Liver (tissue), 3 donors: Measurements from ENCODE around the gene LIN9.

Experiments used
- CTCF ChIP-seq: fragments of 150-350 bp; IDR thresholded peaks from 2 replicates; pipeline ENCODE4 v1.5.1; 2017; ENCODE audit warnings: improper control_type of control experiment, low read depth, low read length; ENCODE audit not compliant: missing input control
- EGR1 ChIP-seq, 2 donors: IDR thresholded peaks; 2 replicates each; pipeline ENCODE4 v1.6.1; 2016 to 2018; ENCODE audit warnings: antibody characterized with exemption in 2 of 2, low read depth in 2 of 2
- FOXA2 ChIP-seq: IDR thresholded peaks from 2 replicates; pipeline ENCODE4 v1.6.1; 2016; ENCODE audit warnings: antibody characterized with exemption
- GABPA ChIP-seq, 2 donors: IDR thresholded peaks in 1 of 2; conservative IDR thresholded peaks in 1 of 2; 2 replicates each; pipeline ENCODE4 v1.6.1; 2016; ENCODE audit warnings: antibody characterized with exemption in 2 of 2, mild to moderate bottlenecking in 1 of 2, moderate library complexity in 1 of 2
- HNF4A ChIP-seq, 2 donors: conservative IDR thresholded peaks; 2 replicates each; pipeline ENCODE4 v1.6.1; 2016; ENCODE audit warnings: antibody characterized with exemption in 2 of 2, mild to moderate bottlenecking in 2 of 2
- JUND ChIP-seq, 2 donors: IDR thresholded peaks; 2 replicates each; pipeline ENCODE4 v1.6.1; 2016; ENCODE audit warnings: antibody characterized with exemption in 2 of 2
- RAD21 ChIP-seq, 2 donors: IDR thresholded peaks; 2 replicates each; pipeline ENCODE4 v1.6.1; 2016; ENCODE audit warnings: antibody characterized with exemption in 2 of 2, mild to moderate bottlenecking in 2 of 2
- SP1 ChIP-seq: IDR thresholded peaks from 2 replicates; pipeline ENCODE4 v1.6.1; 2018; ENCODE audit warnings: antibody characterized with exemption, mild to moderate bottlenecking
- TAF1 ChIP-seq: conservative IDR thresholded peaks from 2 replicates; pipeline ENCODE4 v1.6.1; 2016; ENCODE audit warnings: antibody characterized with exemption, mild to moderate bottlenecking
- YY1 ChIP-seq: IDR thresholded peaks from 2 replicates; pipeline ENCODE4 v1.6.1; 2016; ENCODE audit warnings: antibody characterized with exemption, mild to moderate bottlenecking
- TF ChIP-seq, protein P1 (sequence below): IDR thresholded peaks from 2 replicates; pipeline ENCODE4 v1.6.1; 2016; ENCODE audit warnings: antibody characterized with exemption
- TF ChIP-seq, protein P2 (sequence below): IDR thresholded peaks from 2 replicates; pipeline ENCODE4 v1.6.1; 2016; ENCODE audit warnings: antibody characterized with exemption
- TF ChIP-seq, protein P3 (sequence below): IDR thresholded peaks from 2 replicates; pipeline ENCODE4 v1.6.1; 2016; ENCODE audit warnings: antibody characterized with exemption, mild to moderate bottlenecking
- donor health status: healthy.
- donor health status: healthy.

DNA sequence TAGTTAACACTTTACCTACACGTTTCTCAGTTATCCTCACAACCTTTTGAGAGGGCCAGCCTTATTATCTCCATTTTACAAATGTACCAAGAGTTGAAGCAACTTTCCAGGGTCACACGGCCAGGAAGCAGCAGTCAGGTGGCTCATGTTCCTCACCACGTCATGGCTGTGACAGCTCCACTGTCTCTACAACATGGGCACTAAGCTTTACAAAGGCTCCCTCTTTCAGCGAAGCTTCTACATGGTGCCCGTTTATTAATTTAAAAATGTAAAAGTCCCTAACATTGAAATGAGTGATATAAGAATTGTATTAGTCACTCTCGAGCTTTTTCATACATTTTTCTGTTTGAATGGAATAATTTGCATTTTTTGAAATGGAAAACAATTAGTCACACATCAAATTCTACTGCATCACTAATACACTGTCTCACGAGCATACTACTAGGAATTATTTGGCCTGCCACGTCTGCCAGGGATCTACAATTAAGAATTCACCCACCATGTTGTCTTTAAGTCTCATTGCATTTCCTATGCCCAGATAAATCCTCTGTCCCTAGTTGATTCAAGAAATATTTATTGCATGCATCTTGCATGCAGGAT, 28.4 kb upstream of the LIN9 start:
- TF ChIP-seq CTCF: no peak
- no peak for TF ChIP-seq SP1
- no peak for TF ChIP-seq GABPA (IDR thresholded peaks at IDR 0.05 in 1 of 2, conservative IDR thresholded peaks at IDR 0.05 in 1 of 2)
- no peak for TF ChIP-seq RAD21 (IDR thresholded peaks at IDR 0.05)
- no peak for TF ChIP-seq JUND (IDR thresholded peaks at IDR 0.05)
- TF ChIP-seq, protein P1, sequence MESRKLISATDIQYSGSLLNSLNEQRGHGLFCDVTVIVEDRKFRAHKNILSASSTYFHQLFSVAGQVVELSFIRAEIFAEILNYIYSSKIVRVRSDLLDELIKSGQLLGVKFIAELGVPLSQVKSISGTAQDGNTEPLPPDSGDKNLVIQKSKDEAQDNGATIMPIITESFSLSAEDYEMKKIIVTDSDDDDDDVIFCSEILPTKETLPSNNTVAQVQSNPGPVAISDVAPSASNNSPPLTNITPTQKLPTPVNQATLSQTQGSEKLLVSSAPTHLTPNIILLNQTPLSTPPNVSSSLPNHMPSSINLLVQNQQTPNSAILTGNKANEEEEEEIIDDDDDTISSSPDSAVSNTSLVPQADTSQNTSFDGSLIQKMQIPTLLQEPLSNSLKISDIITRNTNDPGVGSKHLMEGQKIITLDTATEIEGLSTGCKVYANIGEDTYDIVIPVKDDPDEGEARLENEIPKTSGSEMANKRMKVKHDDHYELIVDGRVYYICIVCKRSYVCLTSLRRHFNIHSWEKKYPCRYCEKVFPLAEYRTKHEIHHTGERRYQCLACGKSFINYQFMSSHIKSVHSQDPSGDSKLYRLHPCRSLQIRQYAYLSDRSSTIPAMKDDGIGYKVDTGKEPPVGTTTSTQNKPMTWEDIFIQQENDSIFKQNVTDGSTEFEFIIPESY: no peak
- no peak for TF ChIP-seq HNF4A (conservative IDR thresholded peaks at IDR 0.05)
- TF ChIP-seq, protein P2, sequence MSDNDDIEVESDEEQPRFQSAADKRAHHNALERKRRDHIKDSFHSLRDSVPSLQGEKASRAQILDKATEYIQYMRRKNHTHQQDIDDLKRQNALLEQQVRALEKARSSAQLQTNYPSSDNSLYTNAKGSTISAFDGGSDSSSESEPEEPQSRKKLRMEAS: no peak
- no peak for TF ChIP-seq TAF1
- TF ChIP-seq, protein P3, sequence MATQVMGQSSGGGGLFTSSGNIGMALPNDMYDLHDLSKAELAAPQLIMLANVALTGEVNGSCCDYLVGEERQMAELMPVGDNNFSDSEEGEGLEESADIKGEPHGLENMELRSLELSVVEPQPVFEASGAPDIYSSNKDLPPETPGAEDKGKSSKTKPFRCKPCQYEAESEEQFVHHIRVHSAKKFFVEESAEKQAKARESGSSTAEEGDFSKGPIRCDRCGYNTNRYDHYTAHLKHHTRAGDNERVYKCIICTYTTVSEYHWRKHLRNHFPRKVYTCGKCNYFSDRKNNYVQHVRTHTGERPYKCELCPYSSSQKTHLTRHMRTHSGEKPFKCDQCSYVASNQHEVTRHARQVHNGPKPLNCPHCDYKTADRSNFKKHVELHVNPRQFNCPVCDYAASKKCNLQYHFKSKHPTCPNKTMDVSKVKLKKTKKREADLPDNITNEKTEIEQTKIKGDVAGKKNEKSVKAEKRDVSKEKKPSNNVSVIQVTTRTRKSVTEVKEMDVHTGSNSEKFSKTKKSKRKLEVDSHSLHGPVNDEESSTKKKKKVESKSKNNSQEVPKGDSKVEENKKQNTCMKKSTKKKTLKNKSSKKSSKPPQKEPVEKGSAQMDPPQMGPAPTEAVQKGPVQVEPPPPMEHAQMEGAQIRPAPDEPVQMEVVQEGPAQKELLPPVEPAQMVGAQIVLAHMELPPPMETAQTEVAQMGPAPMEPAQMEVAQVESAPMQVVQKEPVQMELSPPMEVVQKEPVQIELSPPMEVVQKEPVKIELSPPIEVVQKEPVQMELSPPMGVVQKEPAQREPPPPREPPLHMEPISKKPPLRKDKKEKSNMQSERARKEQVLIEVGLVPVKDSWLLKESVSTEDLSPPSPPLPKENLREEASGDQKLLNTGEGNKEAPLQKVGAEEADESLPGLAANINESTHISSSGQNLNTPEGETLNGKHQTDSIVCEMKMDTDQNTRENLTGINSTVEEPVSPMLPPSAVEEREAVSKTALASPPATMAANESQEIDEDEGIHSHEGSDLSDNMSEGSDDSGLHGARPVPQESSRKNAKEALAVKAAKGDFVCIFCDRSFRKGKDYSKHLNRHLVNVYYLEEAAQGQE: no peak
- no peak for TF ChIP-seq EGR1 (IDR thresholded peaks at IDR 0.05; ENCODE audit: low read depth in 2 of 2)
- no peak for TF ChIP-seq FOXA2
- TF ChIP-seq YY1: no peak
